GM19328 (cell line): Measurements from ENCODE around the gene DZIP1L.
"Not testable (repeated sequence)": the region's sequence is repeated elsewhere in the genome, so short reads cannot be mapped to it uniquely, and the experiment has no call there.

Experiments
- ATAC-seq: cut with Tn5 transposase; IDR thresholded peaks from one replicate; pipeline ENCODE4 v1.9.1; 2021; ENCODE audit warnings: mild to moderate bottlenecking, moderate library complexity; ENCODE audit not compliant: unreplicated experiment

Gene DZIP1L

DNA sequence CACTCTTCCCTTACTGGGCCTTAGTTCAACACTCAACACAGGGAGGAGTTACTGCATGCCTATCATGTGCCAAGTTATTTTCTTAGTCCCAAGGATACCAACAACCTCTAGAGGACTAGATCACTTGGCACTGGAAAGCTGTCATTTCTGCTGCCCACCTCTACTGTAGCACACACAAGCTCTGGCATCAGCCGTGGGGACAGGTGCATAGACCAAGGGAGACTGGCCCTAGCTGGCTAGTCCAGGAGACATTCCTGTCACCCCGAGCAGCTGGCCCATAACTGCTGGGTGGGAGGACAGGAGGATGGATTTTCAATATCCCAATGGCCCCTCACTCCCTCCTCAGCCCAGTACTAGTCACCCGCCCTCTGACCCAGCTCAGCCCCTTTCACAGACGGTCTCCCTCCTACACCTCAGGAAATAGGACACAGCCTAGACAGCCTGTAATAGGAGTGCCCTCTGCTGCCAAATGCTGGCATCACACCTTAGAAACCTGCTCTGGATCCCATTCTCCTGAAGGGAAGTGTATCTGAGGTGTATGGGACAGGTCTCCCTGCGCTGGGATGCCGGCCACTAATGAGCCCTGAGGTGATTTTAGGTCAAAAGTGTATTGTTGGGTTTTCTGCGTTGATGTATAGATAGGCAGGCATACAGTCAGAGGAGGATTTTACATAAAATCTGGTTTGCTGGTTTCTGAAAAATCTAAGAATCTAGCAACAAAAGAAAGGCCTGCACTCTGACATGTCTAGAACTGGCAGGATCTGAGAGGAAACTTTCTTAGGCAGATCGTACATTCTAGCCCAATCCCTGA, 3.4 kb upstream of the DZIP1L start:
- peak; percentile 69 for ATAC-seq

DNA sequence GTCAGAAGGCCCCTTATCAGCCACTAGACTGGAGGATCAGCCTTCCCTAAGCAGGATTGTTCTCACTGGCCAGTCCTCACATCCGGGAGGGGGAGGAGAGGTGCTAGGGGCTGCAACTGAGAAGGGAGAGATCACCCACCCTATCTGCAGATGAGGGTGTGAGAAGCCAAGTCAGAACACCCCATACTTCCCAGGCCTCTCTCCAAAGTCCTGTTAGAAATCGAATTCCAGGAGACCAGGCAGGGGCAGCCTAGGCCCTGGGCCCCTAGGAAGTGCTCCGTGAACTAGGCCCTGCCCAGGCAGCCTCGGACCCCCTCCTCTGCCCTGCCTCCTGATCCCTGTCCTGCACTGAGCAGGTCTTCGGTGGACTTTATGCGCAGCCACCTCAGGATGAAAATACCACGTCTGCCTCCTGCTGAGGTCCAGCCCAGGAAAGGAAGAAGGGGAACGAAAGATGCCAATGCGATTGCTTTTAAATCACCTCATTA, 933 bp downstream of the DZIP1L start:
- ATAC-seq, result no peak

DNA sequence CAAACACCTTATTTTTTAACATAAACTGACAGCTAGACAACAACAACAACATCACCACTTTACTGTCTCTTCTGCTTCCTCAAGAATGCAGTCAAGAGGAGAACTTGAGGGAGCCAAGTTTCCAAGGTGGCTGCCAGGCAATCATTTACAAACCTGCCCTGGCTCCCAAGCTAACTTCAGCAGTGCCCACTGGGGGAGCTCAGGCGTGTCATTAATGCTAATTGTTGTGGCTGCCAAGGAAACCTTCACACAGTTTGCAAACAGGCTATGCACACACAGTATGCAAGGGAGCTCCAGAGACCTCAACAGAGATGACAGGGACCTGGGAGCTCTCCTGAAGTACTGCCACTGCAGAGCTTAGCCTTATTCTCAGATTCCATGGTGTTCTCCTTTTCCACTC, 2.1 kb downstream of the DZIP1L start:
- no peak for ATAC-seq

DNA sequence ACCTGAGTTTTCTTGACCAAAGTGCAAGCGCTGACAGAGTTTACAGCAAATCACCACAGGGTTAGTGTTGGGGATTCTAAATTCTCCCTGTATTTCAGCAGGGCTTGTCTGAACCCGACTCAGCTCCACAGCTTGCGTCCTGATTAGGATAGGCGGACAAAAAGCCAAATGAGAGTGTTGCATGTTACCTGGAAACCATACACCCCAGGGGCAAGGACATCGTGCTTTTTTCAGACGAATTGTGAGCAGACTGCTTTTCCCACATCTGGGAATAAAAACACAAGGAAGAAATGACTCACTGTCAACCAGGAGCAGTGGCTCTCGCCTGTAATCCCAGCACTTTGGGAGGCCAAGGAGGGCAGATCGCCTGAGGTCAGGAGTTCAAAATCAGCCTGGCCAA, 3.0 kb downstream of the DZIP1L start:
- ATAC-seq, result no peak

DNA sequence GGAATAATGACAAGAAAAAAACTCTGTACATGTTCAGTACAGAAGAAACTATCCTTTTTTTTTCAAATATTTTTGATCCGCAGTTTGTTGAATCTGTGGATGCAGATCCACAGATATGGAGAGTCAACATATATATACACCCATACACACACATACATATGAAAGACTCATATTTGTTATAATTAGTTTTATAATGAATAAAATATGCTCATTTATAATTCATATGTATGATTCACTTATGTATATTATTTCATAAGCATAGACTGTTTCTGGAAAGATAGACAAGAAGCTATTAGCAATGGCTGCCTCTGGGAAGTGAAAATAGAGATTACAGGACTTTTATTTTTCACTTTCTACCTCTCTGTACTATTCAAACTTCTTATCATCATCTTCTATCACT, 9.8 kb downstream of the DZIP1L start:
- ATAC-seq, result no peak

DNA sequence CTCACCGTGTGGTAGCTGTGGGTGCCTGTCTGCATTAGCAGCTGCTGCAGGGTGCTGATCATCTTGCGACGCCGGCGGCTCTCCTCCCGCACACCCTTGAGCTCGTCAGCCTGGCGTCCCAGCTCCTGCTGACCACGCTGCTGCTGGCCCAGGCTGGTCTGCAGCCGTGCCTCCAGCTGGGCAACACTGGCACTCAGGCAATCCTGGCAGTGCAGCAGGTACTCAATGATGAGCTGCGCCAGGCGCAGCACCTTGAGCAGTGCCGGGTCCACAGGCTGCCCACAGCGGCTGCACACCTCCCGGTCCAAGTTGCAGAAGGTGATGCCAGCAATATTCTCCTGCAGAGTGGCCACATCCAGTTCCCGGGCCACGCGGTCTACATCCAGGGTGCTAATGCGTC, 11.9 kb downstream of the DZIP1L start:
- ATAC-seq, result no peak

DNA sequence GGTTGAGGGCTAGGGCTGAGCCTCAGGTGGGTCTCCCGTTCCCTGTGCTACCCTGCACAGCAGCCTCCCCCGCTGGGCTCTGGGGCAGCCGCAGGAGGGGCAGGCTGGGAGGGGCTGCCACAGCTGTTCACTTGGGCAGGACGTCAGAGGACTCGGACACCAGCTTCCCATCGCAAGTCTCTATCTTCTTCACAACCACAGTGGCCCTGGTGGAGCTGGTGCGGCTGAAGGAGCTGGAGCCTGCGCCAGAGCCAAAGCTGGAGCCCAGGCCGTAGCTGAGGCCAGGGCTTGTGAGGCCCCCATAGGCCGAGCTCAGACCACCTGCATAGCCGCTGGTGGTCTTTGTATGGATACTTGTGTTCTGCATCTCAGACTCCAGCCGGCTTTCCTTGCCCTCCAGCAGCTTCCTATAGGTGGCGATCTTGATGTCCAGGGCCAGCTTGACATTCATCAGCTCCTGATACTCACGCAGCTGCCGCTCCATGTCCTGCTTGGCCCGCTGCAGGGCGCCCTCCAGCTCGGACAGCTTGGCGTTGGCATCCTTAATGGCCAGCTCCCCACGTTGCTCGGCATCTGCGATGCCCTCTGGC, 14.0 kb downstream of the DZIP1L start:
- not testable (repeated sequence) for ATAC-seq

DNA sequence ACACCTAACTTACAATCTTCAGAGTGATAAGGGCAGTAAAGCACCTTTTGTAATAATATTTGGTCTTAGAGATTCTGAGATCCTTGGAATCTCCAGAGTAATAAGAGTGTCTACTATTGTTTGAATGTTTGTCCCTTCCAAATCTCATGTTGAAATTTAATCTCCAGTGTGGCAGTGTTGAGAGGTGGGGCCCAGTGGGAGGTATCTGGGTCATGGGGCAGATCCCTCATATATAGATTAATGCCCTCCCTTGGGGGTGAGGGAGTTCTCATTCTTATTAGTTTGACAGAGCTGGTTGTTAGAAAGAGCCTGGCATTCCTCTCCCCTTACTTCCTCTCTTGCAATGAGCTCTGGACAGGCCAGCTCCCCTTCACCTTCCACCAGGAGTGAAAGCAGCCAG, 16.0 kb downstream of the DZIP1L start:
- no peak for ATAC-seq

DNA sequence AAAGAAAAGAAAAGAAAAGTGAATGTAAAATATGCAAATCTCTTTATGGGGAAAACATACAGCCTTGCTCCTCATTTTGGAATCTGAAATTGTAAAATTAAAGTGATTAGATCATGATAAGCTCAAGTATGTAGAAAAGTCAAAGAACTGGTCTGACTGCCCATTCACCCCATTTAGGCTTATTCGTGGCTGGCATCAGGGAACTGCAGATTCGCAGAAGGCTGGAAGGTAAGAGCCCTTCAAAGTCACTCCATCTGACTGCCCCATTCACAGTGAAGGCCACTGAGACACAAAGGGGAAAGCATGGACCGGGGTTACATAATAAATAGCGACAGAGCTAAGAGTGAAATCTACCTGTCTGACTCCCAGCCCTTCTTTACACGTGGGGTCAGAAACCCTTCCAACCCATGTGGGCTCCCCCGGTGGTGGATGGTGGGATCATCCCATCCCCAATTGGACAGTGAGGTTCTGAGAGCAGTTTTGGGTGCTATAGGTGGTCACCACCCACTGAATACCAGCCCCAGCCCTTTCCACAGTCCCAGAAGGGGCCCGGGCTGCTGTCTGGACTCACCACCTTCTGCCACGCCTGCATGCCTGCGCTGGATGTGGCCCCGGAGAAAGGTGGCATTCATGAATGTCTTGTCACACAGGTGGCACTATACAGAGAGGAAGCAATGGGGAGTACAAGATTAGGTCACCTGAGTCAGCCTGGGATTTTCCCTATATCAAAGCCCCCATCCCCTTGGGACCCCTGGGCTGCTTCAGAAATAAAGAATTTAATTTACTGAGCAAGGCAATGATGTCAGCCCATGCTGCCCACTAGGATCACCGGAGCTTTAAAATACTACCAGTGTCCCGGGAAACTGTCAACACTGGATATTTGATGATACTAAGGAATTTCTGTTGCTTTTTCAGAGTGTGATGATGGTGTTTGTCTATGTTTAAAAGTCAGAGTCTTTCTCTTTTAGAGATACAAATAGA, 17.9 kb downstream of the DZIP1L start:
- ATAC-seq, result no peak

DNA sequence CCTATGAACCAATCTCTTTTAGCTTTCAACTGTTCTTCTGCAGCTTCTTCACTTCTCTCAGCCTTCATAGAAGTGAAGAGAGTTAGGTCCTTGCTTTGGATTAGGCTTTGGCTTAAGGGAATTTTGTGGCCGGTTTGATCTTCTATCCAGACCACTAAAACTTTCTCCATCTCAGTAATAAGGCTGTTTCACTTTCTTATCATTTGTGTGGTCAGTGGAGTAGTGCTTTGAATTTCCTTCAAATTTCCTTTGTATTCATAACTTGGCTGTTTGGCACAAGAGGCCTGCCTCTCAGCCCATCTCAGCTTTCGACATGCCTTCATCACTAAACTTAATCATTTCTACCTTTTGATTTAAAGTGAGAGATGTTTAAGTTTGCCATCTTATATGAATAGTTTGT, 21.7 kb downstream of the DZIP1L start:
- ATAC-seq, result no peak

DNA sequence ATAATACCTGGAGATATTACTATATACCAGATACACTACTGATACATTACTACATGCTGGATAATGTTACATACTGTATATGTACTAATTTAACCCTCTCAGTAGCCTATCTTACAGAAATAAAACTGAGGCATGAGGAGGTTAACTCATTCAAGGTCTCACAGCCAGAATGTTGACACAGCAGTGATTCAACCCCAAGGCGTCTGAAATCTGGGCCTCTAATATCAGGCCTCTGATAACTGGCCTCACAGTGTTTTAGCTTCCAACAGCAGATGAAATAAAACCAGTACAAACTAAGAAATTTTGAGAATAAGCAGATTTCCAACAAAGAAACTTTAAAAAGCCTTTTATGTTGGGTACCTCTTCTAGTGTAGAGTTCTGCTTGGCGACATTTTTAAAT, 23.4 kb downstream of the DZIP1L start:
- ATAC-seq, result no peak

DNA sequence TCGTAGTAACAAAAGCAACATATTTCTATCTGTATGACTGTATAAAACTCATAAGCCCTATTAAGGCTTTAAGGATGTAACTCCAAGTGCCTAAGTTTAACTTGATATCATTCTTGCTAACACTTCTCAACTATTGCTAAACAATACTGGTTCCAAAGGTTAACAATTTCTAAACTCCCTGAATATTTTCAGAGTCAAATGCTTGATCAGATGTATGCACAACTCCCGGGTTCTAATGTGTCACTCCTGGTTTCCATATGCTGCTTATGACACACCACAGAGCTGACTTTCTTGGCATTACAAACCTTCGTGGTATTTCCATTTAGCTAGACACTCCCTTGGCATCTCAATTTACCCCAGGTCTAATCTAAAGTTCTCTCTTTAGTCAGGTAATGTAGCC, 26.3 kb downstream of the DZIP1L start:
- ATAC-seq, result no peak

DNA sequence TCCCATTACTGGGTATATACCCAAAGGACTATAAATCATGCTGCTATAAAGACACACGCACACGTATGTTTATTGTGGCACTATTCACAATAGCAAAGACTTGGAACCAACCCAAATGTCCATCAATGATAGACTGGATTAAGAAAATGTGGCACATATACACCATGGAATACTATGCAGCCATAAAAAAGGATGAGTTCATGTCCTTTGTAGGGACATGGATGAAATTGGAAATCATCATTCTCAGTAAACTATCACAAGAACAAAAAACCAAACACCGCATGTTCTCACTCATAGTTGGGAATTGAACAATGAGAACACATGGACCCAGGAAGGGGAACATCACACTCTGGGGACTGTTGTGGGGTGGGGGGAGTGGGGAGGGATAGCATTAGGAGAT, 29.7 kb downstream of the DZIP1L start:
- ATAC-seq, result not testable (repeated sequence)

DNA sequence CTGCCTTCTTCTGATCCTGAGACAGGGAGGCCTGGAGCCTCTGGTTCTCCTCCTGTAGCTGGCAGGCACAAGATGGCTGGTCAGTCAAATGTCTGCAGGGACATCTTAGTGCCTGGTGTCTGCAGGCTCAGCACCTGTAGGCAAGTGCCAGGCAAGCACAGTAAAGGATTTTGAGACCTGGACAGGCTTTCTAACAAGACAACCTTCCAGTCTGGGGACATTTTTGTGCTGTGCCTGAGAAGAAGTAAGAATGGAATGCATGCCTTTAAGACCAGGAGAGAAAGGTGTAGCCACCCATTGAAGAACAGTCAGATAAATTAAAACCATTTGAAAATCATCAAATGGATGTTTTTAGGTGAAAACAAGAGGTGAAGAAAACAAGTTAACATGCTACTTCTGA, 31.2 kb downstream of the DZIP1L start:
- ATAC-seq, result no peak

DNA sequence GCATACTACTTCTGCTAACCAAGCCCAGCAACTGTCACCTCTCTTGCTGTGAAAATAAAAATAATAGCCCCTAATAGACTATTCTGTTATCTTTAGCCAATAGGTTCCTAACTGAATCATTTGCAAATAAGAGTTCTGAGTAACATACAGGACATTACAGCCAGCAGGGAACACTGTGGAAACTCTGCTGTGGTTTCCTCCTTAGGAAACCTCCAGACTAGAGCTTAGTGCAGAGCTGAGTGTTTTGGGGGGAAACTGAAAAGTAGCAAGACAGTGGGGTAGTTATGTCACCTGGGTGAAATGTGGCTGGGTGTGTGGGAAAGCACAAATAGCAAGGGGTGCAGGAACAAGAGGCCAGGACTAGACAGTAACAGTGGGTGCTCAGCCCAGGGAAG, 32.4 kb downstream of the DZIP1L start:
- peak; percentile 31 for ATAC-seq

DNA sequence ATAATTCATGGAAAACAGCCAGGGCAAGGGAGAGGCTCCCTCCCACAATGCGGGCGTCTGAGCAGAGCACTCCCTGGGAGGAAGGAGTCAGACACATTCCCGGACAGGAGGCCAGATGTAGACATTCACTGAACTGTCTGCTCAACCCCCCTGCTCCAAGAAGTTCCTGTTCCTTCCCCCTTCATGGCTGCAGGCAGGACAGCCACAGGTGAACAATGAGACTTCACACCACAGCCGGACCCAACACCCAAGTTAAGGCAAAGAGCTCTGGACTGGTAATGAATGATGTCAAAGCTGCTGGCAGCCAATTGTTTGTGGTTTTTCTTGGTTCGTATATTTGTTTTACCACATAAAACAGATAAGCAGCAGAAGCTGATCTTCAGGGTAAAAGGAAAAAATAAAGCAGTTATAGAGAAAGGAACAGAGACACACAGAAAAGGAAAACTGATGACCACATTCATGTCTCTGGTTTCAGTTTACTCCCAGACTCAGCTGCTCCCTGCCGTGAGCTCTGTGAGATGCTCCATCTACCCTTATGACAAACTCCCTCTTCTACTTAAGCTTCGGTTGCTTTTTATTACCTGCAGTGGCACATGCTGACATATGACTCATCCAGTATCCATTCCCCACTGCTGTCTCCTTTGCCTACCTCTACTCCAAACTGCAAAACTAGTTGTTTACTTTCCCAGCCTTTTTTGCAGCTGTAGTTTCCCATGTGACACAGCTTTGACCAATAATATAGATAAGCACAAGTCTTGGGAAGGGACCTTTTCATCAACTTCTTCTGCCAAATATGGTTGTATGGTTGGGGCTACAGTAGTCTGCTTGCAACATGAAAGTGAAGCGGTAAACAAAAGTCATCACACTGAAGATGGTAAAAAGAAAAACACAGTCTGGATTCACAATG, 33.1 kb downstream of the DZIP1L start:
- peak; percentile 87 for ATAC-seq

DNA sequence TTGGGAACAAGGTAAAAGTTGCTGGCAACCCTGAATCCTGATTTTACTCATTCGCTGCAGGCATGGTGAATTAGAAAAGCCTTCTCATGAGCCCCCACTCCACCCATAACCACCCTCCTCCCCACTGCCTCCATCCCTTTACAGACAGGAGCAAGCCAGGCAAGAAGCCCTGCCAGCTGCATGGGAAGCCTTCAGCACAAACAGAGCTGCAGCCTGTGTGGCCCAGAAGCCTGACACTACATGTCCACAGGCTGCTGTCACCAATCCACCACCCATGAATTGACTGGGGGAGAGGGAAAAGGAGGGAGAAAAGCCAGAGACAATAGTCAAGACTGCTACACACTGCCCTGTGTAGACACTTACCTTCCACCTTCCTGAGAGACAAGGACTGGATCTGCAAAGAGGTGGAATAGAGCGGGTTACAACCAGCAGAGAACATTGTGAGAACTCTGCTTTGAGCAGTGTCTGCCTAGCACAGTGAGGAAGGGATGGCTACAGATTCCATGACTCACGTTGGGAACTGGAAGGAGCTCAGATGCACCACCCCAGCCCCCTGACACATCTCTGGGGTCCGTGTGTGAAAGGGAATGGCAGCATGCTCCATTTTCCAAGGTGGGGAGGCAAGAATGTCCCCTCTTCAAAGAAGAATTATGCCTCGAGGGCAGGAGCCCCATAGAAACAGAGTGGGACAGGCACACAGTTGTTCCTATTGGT, 33.9 kb downstream of the DZIP1L start:
- no peak for ATAC-seq

DNA sequence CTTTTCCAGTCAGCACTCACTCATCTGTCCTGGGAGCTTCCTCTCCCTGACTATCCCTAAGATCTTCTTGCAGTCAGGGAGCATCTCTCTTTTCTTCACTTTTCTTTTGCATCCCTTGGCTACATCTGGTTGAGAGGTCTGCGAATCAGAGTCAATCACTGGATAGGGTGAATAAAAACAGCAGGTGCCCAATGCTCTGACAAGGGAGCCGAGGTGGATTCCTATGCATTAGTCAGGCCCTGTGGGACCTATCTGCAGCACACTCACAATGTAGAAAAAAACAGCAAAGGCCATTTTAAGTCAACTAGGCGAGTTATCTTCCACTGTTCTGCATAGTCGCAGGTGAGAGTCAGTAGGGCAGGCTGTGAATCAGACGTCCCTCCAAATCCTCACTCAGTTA, 35.5 kb downstream of the DZIP1L start:
- ATAC-seq, result no peak

DNA sequence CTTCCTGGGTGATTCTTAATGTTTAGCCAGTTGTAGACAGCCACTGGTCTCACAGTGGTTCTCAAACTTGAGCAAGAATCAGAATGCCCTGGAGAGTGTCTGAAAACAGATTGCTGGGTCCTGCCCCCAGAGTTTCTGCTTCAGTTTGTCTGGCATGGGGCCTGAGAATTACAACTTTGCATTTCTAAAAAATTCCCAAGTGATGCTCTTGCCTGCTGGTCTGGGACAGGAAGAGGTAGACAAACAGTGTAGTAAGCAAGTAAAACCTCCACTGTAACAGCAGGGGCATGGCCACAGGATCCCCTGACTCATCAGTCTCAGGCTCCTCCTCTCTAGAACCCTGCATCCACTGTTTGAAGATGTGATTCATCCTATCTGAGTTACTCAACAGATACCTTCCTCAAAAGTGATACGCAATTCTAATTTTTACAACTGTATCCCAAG, 36.5 kb downstream of the DZIP1L start:
- no peak for ATAC-seq

DNA sequence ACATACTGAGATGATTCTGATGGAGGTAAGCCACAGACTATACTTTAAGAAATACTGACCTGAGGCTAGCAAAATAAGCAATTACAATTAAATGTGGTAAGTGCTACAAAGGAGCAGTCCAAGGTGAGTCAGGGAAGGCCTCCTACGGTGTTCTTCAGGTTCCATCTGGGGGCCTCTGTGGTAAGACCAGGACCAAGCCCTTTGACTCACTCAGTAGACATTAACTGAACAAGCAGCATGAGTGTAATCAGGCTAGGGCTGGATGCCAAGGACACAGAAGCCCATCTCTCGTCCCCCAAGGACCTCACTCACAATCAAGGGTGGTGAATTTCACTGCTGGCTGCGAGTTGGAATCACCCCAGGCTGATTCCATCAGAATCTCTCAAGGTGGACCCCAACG, 37.3 kb downstream of the DZIP1L start:
- no peak for ATAC-seq
